HG03571 (cell line): ENCODE results near the gene WASF2.
"Not testable (repeated sequence)": the region's sequence is repeated elsewhere in the genome, so short reads cannot be mapped to it uniquely, and the experiment has no call there.

Source experiments
- ATAC-seq: cut with Tn5 transposase; IDR thresholded peaks from one replicate; pipeline ENCODE4 v1.9.1; 2021; ENCODE audit not compliant: unreplicated experiment

Gene WASF2

DNA sequence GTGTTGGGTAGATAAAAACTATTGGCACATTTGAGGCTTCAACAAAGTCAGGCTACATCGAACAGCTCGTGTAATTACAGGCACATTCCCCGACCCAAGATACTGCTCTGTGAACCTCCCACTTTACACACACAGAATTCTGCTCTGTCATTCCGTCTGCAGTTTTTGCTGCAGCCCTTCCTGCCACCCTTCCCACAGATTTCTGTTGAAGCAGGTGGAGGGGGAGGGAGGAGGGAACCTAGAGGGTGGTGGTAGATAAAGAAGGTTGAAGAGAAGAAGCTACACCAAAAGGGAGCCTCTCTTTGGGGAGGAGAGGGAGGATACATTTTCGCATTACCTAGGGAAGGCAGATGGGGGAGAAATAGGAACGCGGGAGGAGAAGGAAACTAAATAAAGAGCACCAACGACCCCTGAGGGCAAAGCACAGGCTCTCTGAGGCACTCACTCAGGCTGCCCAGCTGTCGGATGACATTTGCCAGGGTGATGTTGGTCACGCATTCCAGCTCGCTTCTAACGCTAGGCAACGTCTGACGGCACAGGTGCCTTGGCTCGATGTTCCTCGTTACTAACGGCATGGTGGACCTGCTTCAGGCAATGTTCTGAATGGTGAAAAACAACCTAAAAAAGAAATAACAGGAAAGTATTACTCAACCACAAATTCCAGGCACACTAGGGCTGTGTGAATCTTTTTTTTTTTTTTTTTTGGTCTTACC, 61.5 kb downstream of the WASF2 start:
- ATAC-seq, result no peak

DNA sequence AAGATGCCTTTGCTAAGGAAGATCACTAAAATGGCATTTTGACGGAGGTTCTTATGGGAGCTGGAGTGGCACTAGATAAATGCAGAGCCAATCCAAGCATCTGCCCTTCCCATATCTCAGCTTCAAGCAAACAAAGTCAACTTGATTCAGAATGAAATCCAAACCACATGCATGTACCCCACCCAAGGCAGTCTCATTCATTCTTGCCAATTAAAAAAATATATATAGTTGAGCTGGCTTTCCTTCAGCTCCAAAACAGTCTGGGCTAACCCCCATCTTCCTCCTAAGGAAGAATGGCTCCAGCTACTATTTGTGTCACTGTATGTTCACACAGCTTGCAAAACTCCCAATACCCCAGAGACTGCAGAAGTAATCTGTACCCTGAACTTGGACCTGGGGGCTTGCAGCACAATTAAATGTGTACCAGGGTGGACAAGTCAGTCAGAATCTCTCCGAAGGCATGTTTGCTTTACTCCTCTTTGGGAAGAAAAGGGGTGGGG, 62.1 kb downstream of the WASF2 start:
- no peak for ATAC-seq

DNA sequence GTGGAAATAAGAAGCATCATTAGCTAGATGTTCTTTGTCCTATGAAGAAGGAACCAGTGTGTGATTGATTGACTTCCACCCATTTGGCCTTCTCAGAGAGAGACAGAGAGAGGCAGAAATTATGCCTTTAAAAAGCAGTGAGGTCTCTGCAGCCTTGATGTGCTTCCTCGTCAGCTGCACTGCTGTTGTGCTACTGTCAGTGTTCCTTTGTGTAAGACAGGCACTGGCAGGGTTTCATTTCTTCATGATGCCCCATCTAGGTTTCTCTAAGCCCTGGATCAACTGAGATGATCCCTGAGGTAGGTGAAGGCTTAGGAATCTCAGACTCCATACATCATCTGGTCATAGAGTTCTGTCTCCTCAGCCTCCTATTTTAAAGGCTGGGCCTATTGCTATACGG, 62.6 kb downstream of the WASF2 start:
- no peak for ATAC-seq

DNA sequence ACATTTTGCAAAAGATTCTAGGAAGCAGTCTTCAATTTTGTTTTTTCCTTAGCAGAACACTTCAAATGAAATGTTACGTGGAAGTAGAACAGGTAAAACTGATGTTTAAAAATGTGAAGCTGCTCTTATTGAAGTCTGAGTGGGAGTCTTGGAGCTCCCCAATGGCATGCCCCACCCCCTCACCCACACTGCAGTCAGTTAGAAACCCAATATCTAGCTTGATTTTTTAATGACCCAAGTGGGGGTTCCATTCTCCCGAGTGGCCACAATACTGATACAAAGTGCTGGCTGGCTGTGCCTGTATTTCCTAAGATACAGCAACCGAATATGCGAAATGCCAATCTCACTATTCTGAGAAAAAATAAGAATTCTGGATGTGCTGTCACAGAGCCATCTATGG, 66.3 kb downstream of the WASF2 start:
- ATAC-seq, result no peak

DNA sequence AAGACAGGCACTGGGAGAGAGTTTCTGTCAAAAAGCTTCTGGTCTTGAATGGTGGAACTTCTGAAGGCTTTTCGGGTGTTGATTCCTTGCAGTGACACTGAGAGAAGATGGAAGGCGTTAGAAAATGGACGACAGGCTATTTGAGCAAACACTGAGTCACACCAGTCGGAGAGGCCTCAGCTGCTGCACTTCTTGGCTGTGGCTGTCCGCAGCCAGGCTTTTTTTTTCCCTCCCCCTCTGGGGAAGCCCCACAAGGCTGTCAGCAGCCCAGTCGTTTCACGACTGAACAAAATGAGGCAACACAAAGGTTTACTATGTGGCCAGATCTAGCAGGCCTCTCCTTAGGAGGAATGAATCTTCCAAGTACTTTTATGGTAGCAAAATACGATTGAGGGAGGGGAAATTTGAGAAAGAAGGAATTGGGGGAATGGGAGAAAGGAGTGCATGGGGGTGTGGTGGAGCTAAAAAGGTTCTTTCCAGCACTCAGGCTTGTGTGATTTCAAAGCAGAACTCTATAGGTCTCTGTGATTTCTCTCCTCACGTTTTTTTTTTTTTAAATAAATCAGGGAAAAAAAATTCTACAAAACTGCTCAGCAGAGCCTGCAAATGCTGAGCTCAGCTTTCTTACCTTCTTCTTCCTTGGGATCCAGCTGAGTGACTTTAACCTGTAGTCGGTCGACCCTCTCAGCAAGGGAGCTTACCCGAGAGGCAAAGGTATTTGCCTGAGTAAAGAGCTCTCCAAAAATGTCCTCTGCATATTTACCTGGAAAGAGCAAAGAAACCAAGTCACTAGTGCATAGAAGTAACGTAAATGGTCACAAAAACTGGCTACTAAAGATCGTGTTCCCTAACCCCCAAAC, 71.4 kb downstream of the WASF2 start:
- ATAC-seq, result peak; percentile 55

DNA sequence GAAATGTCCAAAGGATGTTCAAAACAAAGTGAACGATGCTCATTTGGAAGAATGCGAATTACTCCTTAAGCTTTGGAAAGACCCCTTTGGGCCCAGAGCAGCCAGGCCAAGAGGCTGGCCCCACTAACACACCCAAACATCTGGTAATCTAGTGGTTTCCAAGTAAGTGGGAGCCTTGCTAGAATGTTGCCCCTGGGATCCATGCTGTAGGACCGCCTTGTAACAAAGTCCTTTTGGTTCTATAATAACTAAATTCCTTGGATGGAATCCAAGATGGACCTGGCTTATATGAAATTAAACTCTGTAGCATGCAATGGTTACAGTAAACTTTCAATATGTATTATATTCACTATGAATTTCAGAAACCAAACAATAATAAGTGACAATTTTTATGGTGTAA, 72.3 kb downstream of the WASF2 start:
- ATAC-seq, result no peak

DNA sequence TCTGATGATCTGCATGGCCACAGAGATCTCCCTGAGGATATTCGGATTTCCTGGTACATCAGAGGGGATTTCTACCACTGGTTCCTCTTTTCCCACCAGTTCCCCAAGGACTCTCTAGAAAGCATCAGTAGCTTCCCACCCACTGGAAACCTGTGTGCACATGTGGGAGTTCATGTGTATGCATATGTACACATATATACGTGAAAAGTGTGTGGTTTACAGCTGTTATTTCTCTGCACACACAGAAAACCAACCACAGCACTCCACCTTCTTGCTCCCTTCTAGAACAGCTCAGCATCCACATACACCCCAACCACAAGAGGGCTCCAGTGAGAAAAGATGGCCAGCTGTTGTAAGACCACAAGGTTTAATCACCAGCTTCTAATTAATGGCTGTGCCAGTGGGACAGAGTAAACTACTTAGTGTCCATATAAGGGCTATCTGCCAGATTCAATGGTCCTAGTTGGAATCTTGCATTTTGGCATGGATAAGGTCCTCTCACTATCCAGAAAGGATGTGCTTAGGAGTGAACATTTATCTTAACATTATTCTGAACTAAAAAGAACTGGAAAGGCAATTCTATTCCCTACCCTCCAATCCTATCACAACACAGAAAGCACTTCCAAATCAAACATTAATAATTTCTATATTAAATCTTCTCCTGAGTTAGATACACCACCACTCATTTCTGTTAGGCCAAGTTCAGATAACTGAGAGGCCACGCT, 73.4 kb downstream of the WASF2 start:
- no peak for ATAC-seq

DNA sequence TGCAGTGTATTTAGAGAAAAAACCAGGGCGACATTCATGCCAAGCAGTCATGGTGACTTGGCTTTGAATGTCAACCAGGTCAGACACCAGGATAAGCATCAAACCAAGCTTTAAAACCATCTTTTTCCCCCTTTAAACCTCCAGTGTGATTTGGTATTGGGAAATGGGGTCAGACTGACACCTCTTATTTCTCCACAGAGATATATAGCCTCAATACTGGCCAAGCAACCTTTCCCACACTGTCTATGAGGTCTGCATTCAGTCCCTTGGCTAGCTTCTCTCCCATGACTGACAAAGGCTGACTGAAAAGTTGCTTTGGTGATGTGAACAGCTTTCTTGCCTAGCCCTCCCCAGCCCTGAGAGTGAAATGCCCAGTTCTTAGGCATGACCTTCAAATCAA, 75.9 kb downstream of the WASF2 start:
- no peak for ATAC-seq

DNA sequence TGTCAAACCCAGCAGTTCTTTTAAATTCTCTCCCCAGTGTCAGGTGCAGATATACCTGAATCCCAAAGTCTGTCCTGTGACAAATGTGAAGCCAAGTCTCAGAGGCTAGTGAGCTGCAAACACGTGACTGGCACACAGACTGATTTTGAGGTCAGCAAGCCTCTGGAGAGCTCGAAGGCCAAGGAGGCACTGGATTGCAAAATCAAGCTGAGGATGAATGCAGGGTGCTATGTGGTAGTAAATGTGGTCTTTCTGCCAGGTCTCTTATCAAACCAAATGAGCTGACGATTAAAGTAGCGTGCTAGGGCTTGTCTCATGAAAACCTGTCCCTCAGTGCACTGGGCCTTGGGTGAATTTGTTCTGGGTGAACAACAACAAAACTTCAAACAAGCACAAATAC, 77.0 kb downstream of the WASF2 start:
- ATAC-seq, result no peak

DNA sequence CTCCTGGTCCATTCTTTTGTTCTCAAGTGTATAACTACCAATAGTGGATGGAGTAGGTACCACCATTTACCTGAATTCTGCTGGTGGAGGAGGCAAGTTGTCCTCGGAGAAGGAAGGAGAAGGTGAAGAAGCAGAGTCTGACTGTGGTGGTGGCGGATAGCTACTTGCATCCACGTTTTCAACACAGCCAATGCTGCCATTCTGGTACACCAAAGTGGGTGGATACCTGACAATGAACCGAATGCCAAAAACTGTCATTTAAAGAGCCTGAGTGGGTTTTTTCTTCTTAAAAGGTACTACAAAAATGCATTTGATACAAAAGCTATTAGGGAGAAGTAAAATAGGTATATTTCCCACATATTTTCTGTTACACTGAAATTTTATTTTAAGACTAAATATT, 77.5 kb downstream of the WASF2 start:
- ATAC-seq, result no peak

DNA sequence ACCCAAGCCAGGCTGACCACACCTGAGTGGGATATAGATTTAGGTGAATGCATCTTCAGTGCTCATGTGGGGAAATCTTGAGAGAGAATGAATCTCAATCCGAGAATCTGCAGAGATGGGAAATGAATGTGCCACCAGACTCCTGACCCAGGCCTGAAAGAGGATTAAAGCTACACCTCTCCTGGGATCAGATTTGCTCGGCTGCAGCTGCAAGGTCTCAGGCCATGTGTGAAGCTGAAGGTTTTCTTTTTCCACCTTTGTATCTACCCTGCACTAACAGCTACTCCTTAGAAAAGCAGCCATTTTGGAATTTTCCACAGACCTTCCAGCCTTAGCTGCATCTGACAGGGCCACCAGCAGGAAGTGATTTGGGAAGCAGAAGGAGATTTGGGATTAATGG, 79.3 kb downstream of the WASF2 start:
- ATAC-seq, result no peak

DNA sequence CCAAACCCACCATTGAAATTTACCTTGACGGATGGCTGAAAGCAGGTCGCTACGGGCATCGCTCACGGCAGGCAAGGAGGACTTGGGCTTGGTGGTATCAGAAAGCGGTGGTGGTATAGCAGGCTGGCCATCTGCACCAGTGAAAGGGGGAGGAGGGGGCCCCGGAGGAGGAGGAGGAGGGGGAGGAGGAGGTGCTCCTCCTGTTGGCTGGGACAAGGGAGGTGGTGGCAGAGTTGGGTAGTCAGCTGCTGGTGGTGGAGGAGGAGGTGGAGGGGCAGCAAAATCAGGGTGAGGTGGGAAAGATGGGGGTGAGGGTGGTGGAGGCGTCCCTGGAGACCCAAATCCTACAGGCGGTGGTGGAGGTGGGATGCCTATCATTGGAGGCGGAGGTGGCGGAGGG, 80.3 kb downstream of the WASF2 start:
- no peak for ATAC-seq

DNA sequence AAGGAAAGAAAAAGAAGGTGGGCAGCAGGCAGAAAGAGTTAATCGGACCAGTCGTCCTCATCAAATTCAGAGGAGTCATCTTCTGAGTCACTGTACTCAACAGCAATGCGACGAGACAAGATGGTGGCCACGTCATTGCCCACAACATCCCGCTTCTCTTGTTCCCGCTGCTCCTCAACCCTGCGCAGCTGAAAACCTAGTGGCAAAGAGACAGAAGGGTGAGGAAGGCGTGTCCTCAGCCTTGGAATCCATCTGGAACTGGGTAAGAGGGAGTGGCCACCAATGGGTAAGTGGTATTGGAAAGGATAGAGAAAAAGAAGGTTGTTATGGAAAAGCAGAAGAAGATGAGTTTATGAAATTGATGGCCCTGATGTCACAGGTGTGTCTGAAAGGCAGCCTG, 81.8 kb downstream of the WASF2 start:
- ATAC-seq, result no peak

DNA sequence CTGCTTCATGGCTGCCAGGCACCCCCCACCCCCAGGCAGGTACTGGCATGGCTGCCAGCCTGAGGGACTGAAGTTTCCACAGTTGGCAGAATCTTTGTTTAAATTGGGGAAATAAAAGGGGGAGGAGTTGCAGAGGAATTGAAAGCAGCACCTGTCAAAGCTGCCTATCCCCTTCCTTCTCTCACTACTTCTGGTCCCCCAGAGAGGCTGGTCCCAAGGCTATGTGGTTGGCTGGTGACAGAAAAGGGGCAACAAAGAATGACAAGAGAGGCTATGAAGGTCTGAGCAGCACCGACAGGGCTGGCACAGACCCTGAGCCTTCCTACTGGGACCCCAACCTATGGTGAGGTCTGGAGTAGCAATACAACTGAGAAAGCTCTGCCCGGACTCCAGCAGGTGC, 83.2 kb downstream of the WASF2 start:
- ATAC-seq, result not testable (repeated sequence)

DNA sequence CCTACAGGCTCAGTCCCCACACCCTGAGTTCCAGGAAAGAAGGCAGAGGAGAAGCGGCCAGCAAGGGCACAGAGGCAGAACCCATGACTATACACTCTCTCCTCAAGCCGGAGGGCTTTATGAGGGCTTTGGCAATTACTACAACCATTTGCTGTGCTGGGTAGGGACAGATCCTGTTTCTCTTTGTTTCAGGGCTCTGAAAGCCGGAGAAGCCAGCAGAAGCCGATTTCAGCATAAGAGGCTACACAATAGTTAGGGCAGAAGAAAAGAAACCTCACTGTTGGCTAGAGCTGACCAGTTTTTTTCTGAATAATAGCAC, 83.6 kb downstream of the WASF2 start:
- ATAC-seq, result no peak

DNA sequence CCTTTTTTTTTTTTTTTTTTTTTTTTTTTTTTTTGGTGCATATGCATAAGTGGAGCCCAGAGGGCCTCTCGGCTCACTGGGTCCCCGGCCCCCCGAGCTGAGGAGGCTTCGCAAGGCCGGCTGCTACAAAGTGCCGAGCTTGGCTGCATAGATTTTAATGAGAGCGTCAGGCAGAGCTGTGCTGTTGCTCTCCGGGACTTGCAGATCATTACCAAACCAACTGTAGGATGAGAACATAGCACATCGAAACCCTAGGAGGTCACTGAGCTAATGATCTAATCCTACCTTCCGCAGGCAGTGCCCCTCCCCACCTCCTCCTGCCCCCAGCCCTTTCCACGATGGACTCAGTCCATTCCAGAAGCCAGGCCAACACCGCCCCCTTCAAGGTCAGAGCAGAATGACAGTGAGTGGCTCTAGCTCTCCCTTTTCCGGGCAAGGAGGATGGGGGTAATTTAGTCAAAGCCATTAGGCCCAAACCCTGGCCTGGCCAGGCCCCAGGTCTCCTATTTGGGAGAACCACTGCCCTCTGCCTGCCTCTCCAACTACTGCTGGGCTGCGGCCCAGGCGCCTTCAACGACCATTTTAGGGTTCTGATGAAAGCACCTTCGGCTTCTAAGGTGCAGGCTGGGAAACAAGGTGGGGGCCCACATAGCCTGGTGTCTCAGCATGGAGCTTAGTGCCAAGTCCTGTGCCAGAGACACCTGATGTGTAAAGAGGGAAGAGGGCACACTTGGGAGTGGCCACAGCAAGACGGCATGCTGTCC, 84.2 kb downstream of the WASF2 start:
- not testable (repeated sequence) for ATAC-seq

DNA sequence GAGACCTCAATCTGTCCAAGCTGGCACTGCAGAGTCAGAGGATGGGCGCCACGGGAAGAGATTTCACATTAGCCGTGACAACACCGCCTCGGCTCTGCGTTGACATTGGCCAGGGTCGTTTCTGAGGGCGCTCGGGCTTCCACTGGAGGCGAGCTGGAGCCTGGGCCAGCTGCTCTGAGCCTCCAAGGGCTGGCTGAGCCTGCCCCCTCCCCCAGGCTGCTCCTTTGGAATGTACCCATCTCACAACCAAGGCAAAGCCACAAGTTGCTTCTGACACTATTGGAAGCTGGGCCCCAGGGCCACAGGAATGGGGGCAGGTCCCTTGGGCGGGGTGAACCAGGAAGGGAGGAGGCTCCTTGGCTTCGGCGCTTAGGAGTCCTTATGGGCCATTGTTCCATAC, 84.9 kb downstream of the WASF2 start:
- ATAC-seq, result no peak

DNA sequence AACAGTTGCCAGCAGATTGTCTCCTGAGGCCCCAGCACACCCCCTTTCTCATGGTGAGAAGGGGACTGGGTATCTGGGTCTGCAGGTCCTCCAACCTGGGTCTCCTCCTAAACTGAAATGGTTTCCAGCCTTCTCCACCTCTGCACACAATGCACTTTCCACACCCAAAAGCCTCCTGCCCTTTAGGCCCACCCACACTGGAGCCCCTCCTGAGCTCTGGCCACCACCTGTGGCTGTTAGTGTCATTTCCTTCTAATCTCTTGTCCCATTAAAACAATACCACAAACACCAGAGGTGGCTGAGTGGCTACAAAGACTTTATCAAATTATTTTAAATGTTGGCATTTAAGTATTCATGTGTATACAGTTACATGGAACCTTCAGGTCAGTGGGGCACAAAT, 86.0 kb downstream of the WASF2 start:
- no peak for ATAC-seq

DNA sequence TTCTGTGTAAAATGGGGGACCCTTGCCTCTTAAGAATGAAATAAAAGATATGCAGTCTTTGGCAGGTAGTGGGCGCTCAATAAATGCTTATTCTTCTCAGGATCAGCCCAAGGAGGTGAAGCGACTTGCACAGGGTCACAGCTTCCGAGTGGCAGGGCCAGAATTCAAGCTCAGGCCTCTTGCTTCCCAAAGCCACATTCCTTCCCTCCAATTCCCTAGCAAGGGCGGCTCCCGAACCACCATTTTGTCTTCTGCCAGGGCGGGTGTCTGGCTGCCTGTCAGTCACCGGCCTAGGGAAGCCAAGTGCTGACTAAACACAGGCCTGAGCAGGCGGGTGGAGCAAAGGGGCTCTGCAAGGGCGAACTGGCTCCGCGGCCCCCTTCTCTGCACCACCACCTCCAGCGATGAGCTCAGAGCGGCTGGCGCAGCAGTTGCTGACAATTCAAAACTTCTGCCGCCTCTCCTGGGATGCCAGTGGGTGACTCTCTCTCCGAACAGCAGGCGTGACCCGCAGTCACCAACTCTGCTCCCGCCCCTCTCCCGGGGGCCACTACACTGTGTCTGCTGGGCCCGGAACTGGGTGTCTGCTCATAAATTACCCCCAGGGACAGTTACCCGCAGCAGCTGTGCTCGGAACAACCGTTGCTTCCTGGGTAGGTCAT, 86.8 kb downstream of the WASF2 start:
- ATAC-seq, result no peak

DNA sequence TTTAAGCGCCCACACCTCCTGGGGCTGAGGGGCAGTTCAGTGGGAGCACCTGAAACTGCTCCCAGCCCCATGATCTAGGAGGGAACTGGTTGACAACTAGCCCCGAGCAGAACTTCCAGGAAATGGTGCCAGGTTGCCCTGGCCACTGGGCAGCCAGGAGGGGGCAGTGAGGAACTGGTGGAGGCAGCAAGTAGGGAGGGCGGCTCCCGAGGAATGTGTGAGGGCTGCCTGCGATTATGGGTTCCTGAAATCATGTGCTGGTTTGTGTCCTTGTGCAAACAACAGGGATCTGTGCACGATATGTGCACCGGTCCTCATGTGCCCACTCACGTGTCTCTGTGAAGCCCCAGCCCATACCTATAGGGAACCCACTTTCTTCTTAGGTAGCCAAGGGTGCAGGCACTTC, 87.6 kb downstream of the WASF2 start:
- ATAC-seq, result no peak

DNA sequence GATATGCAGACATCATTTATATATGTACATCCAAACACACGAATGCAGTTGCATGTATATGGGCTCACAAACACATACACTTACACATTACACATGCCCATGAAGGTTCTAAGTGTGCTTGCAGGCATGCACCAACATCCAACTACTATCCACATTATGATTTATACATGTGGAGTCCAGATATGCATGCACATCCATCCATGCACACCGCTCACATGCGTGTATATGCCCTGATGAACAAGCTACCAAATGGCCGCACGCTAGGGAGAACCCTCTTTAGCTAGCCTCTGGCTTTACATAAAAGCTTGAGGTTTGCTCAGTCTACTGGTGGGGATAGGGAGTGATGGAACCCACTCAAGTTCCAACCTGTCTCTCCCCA, 89.0 kb downstream of the WASF2 start:
- no peak for ATAC-seq
